ENCODE results near the gene DCDC2B. TPM values are rescaled to one million over a fixed set of nuclear protein-coding genes. Genes with fewer than 3 reads are reported as not detected.

Gene DCDC2B
- total and polyA plus RNA-seq, 2 of the 13 experiments (the other 11 are each of a cell fraction or from before 2014, with no cell fraction given), result not detected

DNA sequence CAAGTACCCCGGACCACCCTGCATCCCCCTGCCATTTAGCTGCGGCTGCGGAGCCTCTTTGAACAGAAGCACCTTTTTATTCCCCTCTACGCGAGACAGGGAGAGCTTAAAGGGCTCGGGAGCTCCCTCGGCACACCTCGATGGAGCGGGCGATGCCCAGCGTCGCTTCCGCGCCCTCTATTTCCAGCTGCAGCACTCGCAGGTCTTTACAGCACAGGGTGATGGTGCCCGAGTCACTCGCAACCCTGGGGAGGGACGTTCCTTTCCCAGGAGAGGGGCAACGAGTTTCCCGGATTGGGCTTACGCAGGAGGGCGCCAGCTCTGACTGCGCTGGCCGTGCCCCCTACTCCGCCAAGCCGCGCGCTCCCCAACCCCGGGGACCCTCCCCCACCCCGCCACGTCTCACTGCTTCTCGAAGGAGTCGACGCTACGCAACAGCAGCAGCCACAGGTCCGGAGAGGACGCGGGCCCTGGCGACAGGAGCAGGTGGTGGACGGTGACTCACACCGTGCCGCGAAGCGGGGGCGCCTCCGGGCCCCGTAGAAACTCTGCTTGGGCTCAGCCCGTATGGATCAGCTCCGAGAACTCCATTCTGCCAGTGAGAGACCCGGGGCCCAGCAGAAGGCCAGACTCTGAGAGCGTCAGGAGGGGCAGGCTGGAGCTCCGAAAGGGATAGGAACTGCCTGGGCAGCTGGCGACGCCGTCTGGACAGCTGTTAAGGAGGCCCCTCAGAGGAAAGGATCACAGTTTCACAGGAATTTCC, 32.3 kb downstream of the DCDC2B start (continued):
- no peak for TF ChIP-seq ZHX2 (IDR thresholded peaks at IDR 0.05; ENCODE audit: low read depth)
- TF ChIP-seq ZHX2 (CRISPR knock-in tag; IDR thresholded peaks at IDR 0.05; ENCODE audit: borderline replicate concordance), result 0 out of 2 replicates have a peak, but pooled peaks have one; percentile 33
- no peak for TF ChIP-seq SRF (IDR thresholded peaks at IDR 0.05; ENCODE audit: low read depth, low read length)
- TF ChIP-seq GATAD2A (CRISPR knock-in tag; IDR thresholded peaks at IDR 0.05), result peak; percentile 34; the same call in 1 of the 2 replicates
- peak; percentile 51; the same call in 1 of the 2 replicates for TF ChIP-seq HOXA3 (CRISPR knock-in tag; IDR thresholded peaks at IDR 0.05)
- TF ChIP-seq SRY (CRISPR knock-in tag; IDR thresholded peaks at IDR 0.05), result peak; percentile 77; the same call in 1 of the 2 replicates
- no peak for TF ChIP-seq SP140L (CRISPR knock-in tag; IDR thresholded peaks at IDR 0.05; ENCODE audit: borderline replicate concordance)
- TF ChIP-seq BCL6 (CRISPR knock-in tag; IDR thresholded peaks at IDR 0.05), result no peak
- TF ChIP-seq, protein P1, sequence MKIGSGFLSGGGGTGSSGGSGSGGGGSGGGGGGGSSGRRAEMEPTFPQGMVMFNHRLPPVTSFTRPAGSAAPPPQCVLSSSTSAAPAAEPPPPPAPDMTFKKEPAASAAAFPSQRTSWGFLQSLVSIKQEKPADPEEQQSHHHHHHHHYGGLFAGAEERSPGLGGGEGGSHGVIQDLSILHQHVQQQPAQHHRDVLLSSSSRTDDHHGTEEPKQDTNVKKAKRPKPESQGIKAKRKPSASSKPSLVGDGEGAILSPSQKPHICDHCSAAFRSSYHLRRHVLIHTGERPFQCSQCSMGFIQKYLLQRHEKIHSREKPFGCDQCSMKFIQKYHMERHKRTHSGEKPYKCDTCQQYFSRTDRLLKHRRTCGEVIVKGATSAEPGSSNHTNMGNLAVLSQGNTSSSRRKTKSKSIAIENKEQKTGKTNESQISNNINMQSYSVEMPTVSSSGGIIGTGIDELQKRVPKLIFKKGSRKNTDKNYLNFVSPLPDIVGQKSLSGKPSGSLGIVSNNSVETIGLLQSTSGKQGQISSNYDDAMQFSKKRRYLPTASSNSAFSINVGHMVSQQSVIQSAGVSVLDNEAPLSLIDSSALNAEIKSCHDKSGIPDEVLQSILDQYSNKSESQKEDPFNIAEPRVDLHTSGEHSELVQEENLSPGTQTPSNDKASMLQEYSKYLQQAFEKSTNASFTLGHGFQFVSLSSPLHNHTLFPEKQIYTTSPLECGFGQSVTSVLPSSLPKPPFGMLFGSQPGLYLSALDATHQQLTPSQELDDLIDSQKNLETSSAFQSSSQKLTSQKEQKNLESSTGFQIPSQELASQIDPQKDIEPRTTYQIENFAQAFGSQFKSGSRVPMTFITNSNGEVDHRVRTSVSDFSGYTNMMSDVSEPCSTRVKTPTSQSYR (CRISPR knock-in tag; IDR thresholded peaks at IDR 0.05; ENCODE audit: borderline replicate concordance), result peak; percentile 73; the same call in 1 of the 2 replicates
- peak; percentile 41; the same call in 1 of the 2 replicates for TF ChIP-seq JUN (CRISPR knock-in tag; IDR thresholded peaks at IDR 0.05)
- TF ChIP-seq MTA1 (CRISPR knock-in tag; IDR thresholded peaks at IDR 0.05; ENCODE audit: borderline replicate concordance), result 0 out of 2 replicates have a peak, but pooled peaks have one; percentile 37
- TF ChIP-seq ZNF34 (CRISPR knock-in tag; IDR thresholded peaks at IDR 0.05; ENCODE audit: borderline replicate concordance), result no peak
- no peak for TF ChIP-seq ZNF513 (CRISPR knock-in tag; conservative IDR thresholded peaks at IDR 0.05)
- TF ChIP-seq CEBPB (IDR thresholded peaks at IDR 0.05; ENCODE audit: borderline replicate concordance, low read depth, low read length), result no peak
- TF ChIP-seq PAX8 (CRISPR knock-in tag; IDR thresholded peaks at IDR 0.05; ENCODE audit: borderline replicate concordance), result 0 out of 2 replicates have a peak, but pooled peaks have one; percentile 27
- TF ChIP-seq ZNF570 (CRISPR knock-in tag; IDR thresholded peaks at IDR 0.05; ENCODE audit: borderline replicate concordance), result no peak
- TF ChIP-seq, protein P2, sequence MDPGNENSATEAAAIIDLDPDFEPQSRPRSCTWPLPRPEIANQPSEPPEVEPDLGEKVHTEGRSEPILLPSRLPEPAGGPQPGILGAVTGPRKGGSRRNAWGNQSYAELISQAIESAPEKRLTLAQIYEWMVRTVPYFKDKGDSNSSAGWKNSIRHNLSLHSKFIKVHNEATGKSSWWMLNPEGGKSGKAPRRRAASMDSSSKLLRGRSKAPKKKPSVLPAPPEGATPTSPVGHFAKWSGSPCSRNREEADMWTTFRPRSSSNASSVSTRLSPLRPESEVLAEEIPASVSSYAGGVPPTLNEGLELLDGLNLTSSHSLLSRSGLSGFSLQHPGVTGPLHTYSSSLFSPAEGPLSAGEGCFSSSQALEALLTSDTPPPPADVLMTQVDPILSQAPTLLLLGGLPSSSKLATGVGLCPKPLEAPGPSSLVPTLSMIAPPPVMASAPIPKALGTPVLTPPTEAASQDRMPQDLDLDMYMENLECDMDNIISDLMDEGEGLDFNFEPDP (CRISPR knock-in tag; conservative IDR thresholded peaks at IDR 0.05), result no peak
